ENCODE results near the gene TNRC6C. TPM values are rescaled to one million over a fixed set of nuclear protein-coding genes. Genes with fewer than 3 reads are reported as not detected.

The TNRC6C gene
- total and polyA plus RNA-seq, 7 donors: 1.2 to 22.4 (median 11.4) TPM

DNA sequence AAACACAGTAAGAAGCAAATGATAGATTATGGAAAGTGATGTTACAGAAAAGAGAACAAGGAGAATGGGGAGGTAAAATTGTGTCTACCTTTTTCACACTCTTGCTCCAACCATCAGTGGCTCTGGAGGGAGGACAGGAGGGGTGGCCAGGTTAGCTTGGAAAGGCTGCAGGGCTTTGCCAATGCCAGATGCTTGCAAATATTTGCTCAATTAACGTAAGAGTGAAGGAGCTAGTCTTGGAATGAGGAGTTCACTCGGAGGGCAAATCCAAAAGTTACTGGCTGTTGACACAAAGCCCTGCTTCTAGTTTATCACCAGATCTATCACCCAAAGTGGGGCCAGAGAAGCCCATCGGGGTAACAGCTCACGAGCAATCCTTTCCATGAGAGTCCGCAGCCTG lies 7.4 kb upstream of the TNRC6C start:
- intact Hi-C loops (cut with DNase I): no loop called here
- TF ChIP-seq, protein P1, sequence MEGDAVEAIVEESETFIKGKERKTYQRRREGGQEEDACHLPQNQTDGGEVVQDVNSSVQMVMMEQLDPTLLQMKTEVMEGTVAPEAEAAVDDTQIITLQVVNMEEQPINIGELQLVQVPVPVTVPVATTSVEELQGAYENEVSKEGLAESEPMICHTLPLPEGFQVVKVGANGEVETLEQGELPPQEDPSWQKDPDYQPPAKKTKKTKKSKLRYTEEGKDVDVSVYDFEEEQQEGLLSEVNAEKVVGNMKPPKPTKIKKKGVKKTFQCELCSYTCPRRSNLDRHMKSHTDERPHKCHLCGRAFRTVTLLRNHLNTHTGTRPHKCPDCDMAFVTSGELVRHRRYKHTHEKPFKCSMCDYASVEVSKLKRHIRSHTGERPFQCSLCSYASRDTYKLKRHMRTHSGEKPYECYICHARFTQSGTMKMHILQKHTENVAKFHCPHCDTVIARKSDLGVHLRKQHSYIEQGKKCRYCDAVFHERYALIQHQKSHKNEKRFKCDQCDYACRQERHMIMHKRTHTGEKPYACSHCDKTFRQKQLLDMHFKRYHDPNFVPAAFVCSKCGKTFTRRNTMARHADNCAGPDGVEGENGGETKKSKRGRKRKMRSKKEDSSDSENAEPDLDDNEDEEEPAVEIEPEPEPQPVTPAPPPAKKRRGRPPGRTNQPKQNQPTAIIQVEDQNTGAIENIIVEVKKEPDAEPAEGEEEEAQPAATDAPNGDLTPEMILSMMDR (IDR thresholded peaks at IDR 0.05): no peak
- no peak for ATAC-seq
- no peak overlapping the region for H3K27ac ChIP-seq
- peaks cover 0 to 3% (median 0%) of the 10 kb centered on the region in 3 donors for H3K27me3 ChIP-seq (ENCODE audit: insufficient read depth in 3 of 3, low read length in 2 of 3)
- DNase-seq: no peak
- H3K36me3 ChIP-seq (ENCODE audit: insufficient read depth in 1 of 2, low read depth in 1 of 2): no peaks in the 10 kb centered on the region
- no peaks in the 10 kb centered on the region for H3K4me1 ChIP-seq
- H3K9me3 ChIP-seq: no peaks in the 10 kb centered on the region
- 76 to 82% (median 77%) methylated on average over 5 of the region's 5 CpGs for WGBS, 3 donors
- no peak overlapping the region for H3K4me3 ChIP-seq

DNA sequence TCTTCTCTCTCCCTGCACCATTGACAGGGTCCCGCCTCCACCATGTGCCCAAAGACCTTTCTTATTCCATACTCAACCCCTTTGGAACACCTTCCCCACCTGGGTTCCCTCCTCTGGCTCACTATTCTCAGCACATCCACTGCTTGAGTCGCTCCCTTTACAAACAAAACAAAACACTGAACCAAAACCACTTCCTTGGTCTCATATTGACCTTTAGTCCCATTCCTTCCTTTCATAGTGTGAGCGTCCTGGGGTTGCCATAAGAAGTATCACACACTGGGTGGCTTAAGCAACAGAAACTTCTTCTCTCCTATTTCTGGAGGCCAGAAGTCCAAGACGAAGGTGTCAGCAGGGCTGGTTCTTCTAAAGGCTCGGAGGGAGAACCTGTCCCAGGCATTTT lies 6.1 kb upstream of the TNRC6C start:
- Histone ChIP-seq H3K36me3 (ENCODE audit: insufficient read depth in 1 of 2, low read depth in 1 of 2) (no peaks in the 10 kb centered on the region), H3K27me3 (ENCODE audit: insufficient read depth in 3 of 3, low read length in 2 of 3) (peaks cover 0 to 3% (median 0%) of the 10 kb centered on the region in 3 donors), H3K27ac (no peak overlapping the region), H3K4me3 (no peak overlapping the region), H3K9me3 (no peaks in the 10 kb centered on the region), H3K4me1 (no peaks in the 10 kb centered on the region)
- no peak for ATAC-seq
- TF ChIP-seq, protein P1 (IDR thresholded peaks at IDR 0.05): no peak
- intact Hi-C loops (cut with DNase I): no loop called here
- no peak for DNase-seq
- 90 to 93% (median 91%) methylated on average over 5 of the region's 5 CpGs for WGBS, 3 donors

DNA sequence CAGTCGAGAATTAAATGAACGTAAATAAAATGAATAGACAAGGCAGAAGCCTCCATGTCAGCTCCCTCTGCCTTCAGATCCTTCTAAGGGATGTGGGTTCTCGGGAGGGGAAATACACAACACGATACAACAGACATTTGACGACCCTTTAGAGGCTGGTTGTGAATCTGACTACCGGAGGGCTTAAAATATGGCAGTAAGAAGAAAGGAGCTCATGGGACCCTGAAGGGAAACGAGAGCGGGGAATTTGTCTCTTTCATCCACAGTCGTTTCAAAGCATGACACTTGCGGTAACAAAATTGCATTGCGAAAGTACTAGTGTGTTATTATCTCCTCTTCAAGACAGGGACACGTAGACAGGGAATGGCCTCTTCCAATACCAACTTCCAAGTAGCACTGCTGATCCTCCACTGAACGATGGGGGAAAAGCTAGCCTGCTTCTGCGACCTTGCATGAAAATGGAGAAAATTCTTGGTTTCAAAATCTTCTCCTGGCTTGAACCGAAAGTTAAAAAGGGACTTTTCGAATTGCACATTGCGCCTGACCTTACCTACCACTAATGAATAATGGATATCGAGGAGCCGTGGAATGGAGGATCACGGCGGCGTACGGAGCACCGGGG lies 1.2 kb upstream of the TNRC6C start:
- WGBS, 3 donors: 26 to 32% (median 29%) methylated on average over 24 of the region's 24 CpGs
- TF ChIP-seq, protein P1 (IDR thresholded peaks at IDR 0.05): no peak
- intact Hi-C loops (cut with DNase I): no loop called here
- Histone ChIP-seq H3K9me3 (no peaks in the 10 kb centered on the region), H3K36me3 (ENCODE audit: insufficient read depth in 1 of 2, low read depth in 1 of 2) (no peaks in the 10 kb centered on the region), H3K27ac (peak overlapping the region; percentile 84), H3K4me3 (peak overlapping the region; percentile 89), H3K27me3 (ENCODE audit: insufficient read depth in 3 of 3, low read length in 2 of 3) (peaks cover 0 to 3% (median 0%) of the 10 kb centered on the region in 3 donors), H3K4me1 (peaks cover 22% of the 10 kb centered on the region)
- DNase-seq (no peak), ATAC-seq (no peak)

DNA sequence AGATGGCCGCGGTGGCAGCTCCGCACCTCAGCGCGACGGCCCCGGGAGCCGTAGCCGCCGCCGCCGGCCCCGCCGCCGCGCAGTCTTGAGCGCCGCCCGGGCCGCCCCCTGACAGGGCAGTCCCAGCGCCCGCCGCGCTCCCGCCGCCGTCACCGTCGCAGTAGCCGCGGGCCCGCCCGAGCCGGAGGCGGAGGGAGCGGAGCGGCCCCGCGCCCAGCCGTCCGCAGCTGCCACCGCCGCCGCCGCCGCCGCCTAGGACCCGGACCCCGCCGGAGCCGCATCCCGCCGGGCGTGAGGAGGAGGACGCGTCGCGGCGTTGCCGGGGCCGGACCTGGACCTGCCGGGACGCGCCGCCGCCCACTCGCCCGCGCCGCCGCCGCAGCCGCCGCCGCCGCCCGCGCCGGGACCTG lies 218 bp downstream of the TNRC6C start:
- Histone ChIP-seq H3K4me3 (peak overlapping the region; percentile 89), H3K4me1 (peaks cover 35% of the 10 kb centered on the region), H3K9me3 (no peaks in the 10 kb centered on the region), H3K27me3 (ENCODE audit: insufficient read depth in 3 of 3, low read length in 2 of 3) (peaks cover 0 to under 1% (median 0%) of the 10 kb centered on the region in 3 donors), H3K36me3 (ENCODE audit: insufficient read depth in 1 of 2, low read depth in 1 of 2) (no peaks in the 10 kb centered on the region), H3K27ac (peak overlapping the region; percentile 84)
- intact Hi-C loops (cut with DNase I): no loop called here
- TF ChIP-seq, protein P1 (IDR thresholded peaks at IDR 0.05): no peak
- DNase-seq: no peak
- no peak for ATAC-seq
- WGBS, 3 donors: 1% methylated on average over 17 to 79 of the region's 79 CpGs

Data from psoas muscle (tissue), 8 donors.